ENCODE measurements around the gene CD44. TPM values are rescaled to one million over a fixed set of nuclear protein-coding genes. Genes with fewer than 3 reads are reported as not detected.

The CD44 gene
- total RNA-seq, 1 experiment from 2014 or later = 15.9 TPM

- POLR2A ChIA-PET (ENCODE audit: low non-redundant PET) = no interaction called here
- Histone ChIP-seq H3K27ac (ENCODE audit: low read depth, low read length, poor library complexity, severe bottlenecking) (no peak overlapping the region), H3K27me3 (replicated peaks; ENCODE audit: insufficient read depth, low read depth, low read length, poor library complexity) (peaks cover 40% of the 10 kb centered on the region), H3K4me3 (ENCODE audit: low read depth, low read length, poor library complexity, severe bottlenecking) (no peak overlapping the region), H3K9me3 (ENCODE audit: low read depth, low read length, poor library complexity, severe bottlenecking) (no peaks in the 10 kb centered on the region), H3K36me3 (ENCODE audit: insufficient read depth, low read length, poor library complexity, severe bottlenecking) (no peaks in the 10 kb centered on the region), H3K4me1 (ENCODE audit: insufficient read depth, low read length, poor library complexity, severe bottlenecking) (no peaks in the 10 kb centered on the region)
- peak; percentile 25 for DNase-seq (ENCODE audit: low spot score)
- intact Hi-C loops (cut with micrococcal nuclease; ENCODE audit: unreplicated experiment) = no loop called here
- CTCF ChIA-PET = no interaction called here
- BruUV-seq (replicated peaks) = no TSS peak
- TF ChIP-seq, protein P1, sequence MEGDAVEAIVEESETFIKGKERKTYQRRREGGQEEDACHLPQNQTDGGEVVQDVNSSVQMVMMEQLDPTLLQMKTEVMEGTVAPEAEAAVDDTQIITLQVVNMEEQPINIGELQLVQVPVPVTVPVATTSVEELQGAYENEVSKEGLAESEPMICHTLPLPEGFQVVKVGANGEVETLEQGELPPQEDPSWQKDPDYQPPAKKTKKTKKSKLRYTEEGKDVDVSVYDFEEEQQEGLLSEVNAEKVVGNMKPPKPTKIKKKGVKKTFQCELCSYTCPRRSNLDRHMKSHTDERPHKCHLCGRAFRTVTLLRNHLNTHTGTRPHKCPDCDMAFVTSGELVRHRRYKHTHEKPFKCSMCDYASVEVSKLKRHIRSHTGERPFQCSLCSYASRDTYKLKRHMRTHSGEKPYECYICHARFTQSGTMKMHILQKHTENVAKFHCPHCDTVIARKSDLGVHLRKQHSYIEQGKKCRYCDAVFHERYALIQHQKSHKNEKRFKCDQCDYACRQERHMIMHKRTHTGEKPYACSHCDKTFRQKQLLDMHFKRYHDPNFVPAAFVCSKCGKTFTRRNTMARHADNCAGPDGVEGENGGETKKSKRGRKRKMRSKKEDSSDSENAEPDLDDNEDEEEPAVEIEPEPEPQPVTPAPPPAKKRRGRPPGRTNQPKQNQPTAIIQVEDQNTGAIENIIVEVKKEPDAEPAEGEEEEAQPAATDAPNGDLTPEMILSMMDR (conservative IDR thresholded peaks at IDR 0.05; ENCODE audit: low read depth, low read length) = no peak
- no peak for TF ChIP-seq EZH2 (IDR thresholded peaks at IDR 0.05; ENCODE audit: borderline replicate concordance, low read depth, low read length, poor library complexity, severe bottlenecking)
Measured at GRCh38 chr11:35126000-35126878, 12.7 kb upstream of the CD44 start.

GRCh38 chr11:35126879-35127581, 11.9 kb upstream of the CD44 start:
- CTCF ChIA-PET = no interaction called here
- H3K4me1 ChIP-seq (ENCODE audit: insufficient read depth, low read length, poor library complexity, severe bottlenecking) = no peaks in the 10 kb centered on the region
- no TSS peak for BruUV-seq (replicated peaks)
- no peaks in the 10 kb centered on the region for H3K9me3 ChIP-seq (ENCODE audit: low read depth, low read length, poor library complexity, severe bottlenecking)
- TF ChIP-seq EZH2 (IDR thresholded peaks at IDR 0.05; ENCODE audit: borderline replicate concordance, low read depth, low read length, poor library complexity, severe bottlenecking) = no peak
- TF ChIP-seq, protein P1 (conservative IDR thresholded peaks at IDR 0.05; ENCODE audit: low read depth, low read length) = no peak
- POLR2A ChIA-PET (ENCODE audit: low non-redundant PET) = no interaction called here
- no peak overlapping the region for H3K27ac ChIP-seq (ENCODE audit: low read depth, low read length, poor library complexity, severe bottlenecking)
- DNase-seq (ENCODE audit: low spot score) = no peak
- intact Hi-C loops (cut with micrococcal nuclease; ENCODE audit: unreplicated experiment) = no loop called here
- no peak overlapping the region for H3K4me3 ChIP-seq (ENCODE audit: low read depth, low read length, poor library complexity, severe bottlenecking)
- no peaks in the 10 kb centered on the region for H3K36me3 ChIP-seq (ENCODE audit: insufficient read depth, low read length, poor library complexity, severe bottlenecking)
- H3K27me3 ChIP-seq (replicated peaks; ENCODE audit: insufficient read depth, low read depth, low read length, poor library complexity) = peaks cover 40% of the 10 kb centered on the region

GRCh38 chr11:35127619-35128018, 11.4 kb upstream of the CD44 start:
- no TSS peak for BruUV-seq (replicated peaks)
- TF ChIP-seq, protein P1 (conservative IDR thresholded peaks at IDR 0.05; ENCODE audit: low read depth, low read length) = no peak
- TF ChIP-seq EZH2 (IDR thresholded peaks at IDR 0.05; ENCODE audit: borderline replicate concordance, low read depth, low read length, poor library complexity, severe bottlenecking) = no peak
- POLR2A ChIA-PET (ENCODE audit: low non-redundant PET) = no interaction called here
- Histone ChIP-seq H3K4me3 (ENCODE audit: low read depth, low read length, poor library complexity, severe bottlenecking) (no peak overlapping the region), H3K4me1 (ENCODE audit: insufficient read depth, low read length, poor library complexity, severe bottlenecking) (no peaks in the 10 kb centered on the region), H3K27me3 (replicated peaks; ENCODE audit: insufficient read depth, low read depth, low read length, poor library complexity) (peaks cover 40% of the 10 kb centered on the region), H3K9me3 (ENCODE audit: low read depth, low read length, poor library complexity, severe bottlenecking) (no peaks in the 10 kb centered on the region), H3K36me3 (ENCODE audit: insufficient read depth, low read length, poor library complexity, severe bottlenecking) (no peaks in the 10 kb centered on the region), H3K27ac (ENCODE audit: low read depth, low read length, poor library complexity, severe bottlenecking) (no peak overlapping the region)
- intact Hi-C loops (cut with micrococcal nuclease; ENCODE audit: unreplicated experiment) = no loop called here
- CTCF ChIA-PET = no interaction called here
- no peak for DNase-seq (ENCODE audit: low spot score)

All from A673 (cell line).